NCI-H82 treated with DMSO at 0.1 percent for 48 hours (cell line): ENCODE data around the gene NIPBL.
"Not testable (repeated sequence)": the region's sequence is repeated elsewhere in the genome, so short reads cannot be mapped to it uniquely, and the experiment has no call there.

Experiments used
- DNase-seq: peaks from one replicate; lab custom pipeline; 2025; ENCODE audit not compliant: unreplicated experiment; lab: John Stamatoyannopoulos, UW

The NIPBL gene

DNA sequence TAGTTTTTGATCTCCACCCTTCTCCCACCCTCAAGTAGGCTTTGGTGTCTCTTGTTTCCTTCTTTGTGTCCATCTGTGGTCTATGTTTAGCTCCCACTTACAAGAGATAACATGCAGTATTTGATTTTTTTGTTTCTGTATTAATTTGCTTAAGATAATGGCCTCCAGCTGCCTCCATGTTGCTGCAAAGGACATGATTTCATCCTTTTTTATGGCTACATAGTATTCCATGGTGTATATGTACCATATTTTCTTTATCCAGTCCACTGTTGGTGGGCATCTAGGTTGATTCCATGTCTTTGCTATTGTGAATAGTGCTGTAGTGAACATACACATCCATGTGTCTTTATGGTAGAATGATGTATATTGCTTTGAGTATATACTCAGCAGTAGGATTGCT is 24.5 kb downstream of the NIPBL start:
- not testable (repeated sequence) for DNase-seq

DNA sequence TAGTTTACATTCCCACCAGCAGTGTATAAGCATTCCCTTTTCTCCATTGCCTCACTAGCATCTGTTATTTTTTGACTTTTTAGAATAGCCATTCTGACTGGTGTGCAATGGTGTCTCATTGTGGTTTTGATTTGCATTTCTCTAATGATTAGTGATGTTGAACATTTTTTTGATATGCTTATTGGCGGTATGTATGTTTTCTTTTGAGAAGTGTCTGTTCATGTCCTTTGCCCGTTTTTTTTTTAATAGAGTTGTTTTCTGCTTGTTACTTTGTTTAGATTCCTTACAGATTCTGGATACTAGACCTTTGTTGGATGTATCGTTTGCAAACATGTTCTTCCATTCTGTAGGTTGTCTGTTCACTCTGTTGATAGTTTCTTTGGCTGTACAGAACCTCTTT is 25.3 kb downstream of the NIPBL start:
- no peak for DNase-seq

DNA sequence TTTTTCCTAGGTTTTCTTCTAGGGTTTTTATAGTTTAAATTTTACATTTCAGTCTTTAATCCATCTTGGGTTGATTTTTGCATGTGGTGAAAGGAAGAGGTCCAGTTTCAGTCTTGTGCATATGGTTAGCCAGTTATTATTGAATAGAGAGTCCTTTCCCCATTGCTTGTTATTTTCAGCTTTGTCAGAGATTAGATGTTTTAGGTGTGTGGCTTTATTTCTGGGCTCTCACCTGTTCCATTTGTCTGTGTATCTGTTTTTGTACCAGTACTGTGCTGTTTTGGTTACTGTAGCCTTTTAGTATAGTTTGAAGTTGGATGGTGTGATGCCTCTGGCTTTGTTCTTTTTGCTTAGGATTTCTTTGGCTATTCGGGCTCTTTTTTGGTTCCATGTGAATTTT is 25.8 kb downstream of the NIPBL start:
- DNase-seq: no peak

DNA sequence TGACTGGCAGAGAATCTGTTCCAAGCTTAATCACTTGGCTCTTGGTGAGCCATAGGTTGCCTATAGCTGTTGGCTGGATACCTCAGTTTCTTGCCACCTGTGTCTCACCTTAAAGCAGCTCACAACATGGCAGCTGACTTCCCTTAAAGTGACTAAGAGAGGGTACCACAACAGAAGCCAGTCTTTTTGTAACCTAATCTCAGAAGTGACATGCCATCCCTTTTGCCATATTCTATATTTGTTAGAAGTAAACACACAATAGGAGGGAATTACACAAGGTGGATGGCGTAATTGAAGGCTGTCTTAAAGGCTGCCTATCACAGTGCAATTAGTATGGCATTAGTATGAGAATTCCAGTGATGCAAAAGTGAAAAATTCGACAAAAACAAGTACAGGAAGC is 28.1 kb downstream of the NIPBL start:
- no peak for DNase-seq

DNA sequence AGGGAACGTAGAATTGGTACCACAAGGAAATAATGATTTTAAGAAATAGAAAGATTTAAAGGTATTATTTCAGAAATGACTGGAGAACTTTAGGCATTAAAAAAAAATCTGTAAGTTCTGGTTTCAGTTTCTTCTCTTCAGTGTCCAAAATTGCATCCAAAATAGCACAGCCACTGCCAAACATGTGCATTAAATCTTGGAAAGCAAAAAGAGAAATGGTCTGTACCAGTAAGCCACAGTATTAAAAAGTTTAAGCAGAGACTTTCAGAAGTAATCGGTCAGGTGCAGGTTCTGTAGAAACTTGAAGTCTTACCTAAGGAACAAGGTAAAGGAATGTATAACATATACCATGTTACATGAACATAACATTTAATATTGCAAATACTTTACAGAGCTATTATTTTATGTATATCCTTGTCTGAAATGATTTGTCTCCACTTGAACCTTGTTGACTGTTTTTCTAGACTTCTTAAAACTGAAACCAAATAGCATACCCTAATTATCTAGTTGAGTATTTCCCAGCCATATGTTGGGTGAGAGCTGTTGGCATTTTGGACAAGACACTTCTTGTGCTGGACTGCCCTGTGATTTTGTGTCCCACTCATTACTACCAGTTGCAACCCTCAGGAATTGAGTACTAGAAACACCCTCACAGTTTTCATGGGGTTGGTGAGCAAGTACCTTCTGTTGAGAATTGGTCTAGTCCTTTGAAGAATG is 32.1 kb downstream of the NIPBL start:
- no peak for DNase-seq

DNA sequence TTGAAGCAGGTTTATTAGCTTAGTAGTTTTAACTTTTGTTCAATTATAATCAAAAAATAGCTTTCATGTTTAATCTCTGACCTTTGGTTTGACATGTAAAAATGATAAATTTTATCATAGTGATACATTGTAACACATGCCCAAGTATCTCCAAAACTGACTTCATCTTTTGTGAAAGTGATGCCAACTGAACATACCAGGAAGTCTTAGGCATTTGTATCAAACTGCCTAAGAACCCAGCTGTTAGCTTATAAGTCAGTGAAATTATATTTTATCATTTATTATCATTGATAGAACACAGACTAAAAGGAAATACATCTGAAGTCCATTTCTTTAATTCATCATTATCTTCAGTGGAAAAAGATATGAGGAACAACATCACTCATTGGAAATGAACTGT is 39.1 kb downstream of the NIPBL start:
- DNase-seq: no peak

DNA sequence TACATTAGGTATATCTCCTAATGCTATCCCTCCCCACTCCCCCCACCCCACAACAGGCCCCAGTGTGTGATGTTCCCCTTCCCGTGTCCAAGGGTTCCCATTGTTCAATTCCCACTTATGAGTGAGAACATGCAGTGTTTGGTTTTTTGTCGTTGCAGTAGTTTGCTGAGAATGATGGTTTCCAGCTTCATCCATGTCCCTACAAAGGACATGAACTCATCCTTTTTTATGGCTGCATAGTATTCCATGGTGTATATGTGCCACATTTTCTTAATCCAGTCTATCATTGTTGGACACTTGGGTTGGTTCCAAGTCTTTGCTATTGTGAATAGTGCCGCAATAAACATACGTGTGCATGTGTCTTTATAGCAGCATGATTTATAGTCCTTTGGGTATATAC is 40.0 kb downstream of the NIPBL start:
- not testable (repeated sequence) for DNase-seq

DNA sequence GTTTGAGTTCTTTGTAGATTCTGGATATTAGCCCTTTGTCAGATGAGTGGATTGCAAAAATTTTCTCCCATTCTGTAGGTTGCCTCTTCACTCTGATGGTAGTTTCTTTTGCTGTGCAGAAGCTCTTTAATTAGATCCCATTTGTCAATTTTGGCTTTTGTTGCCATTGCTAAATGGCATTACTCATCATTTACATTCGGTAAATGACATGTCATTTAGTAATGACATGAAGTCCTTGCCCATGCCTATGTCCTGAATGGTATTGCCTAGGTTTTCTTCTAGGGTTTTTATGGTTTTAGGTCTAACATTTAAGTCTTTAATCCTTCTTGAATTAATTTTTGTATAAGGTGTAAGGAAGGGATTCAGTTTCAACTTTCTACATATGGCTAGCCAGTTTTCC is 40.8 kb downstream of the NIPBL start:
- not testable (repeated sequence) for DNase-seq

DNA sequence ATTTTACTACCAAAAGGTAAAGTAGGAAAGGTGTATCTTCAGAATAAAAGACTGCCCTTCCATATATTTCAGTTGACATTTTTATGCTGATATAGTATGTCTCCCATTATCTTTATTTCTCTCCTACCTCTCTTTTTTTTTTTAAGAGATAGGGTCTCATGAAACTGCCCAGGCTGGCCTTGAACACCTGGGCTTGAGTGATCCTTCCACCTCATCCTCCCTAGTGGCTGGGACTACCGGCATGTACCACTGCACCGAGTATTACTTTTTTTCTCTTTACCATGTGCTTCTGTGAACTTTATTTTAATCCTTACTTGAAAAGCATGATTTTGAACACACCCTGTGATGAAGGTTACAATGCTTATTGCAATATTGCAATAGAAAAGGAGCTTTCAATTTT is 42.7 kb downstream of the NIPBL start:
- no peak for DNase-seq

DNA sequence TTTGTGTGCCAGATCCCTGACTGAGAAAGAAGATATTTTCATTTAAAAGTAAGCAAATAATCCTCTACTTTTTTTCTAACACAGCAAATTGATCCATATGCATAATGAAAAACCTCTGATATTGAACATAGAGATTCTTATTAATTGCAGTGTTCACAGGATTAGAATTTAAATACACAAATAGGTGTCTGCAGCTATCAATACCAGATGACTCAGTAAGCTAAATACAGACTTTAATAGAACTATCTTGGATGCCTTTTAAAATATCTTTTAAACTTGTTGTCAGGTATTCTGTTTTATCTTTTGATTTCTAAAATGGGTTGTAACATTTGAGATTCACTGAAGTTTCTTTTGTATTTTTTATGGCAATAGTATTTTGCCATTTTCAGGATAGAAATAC is 43.1 kb downstream of the NIPBL start:
- DNase-seq: no peak

DNA sequence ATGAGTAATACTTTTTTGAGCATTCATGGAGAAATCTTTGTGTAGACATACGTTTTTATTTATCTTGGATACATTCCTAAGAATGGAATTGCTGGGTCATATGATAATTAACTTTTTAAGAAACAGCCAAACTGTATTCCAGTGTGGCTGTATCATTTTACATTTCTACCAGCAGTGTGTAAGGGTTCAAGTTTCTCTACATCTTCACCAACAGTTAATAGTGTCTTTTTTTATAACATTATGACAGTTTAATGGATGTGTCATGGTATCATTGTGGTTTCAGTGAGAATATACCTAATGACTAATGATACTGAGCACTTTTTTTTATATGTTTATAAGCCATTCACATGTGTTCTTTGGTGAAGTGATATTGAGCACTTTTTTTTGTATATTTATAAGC is 52.4 kb downstream of the NIPBL start:
- no peak for DNase-seq

DNA sequence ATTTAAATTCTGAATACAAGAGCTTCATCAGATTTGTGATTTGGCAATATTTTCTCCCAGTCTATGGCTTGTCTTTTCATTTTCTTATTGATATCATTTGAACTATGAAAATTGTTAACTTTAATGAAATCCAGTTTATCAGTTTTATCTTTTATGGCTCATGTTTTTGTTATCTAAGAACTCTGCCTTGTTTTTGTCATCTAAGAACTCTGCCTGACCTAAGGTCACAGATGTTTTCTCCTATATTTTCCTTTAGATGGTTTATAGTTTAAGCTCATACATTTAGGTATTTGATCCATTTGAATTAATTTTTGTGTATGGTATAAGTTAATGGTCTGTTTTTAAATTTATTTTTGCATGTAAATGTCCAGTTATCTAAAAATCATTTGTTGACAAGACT is 52.9 kb downstream of the NIPBL start:
- DNase-seq: no peak

DNA sequence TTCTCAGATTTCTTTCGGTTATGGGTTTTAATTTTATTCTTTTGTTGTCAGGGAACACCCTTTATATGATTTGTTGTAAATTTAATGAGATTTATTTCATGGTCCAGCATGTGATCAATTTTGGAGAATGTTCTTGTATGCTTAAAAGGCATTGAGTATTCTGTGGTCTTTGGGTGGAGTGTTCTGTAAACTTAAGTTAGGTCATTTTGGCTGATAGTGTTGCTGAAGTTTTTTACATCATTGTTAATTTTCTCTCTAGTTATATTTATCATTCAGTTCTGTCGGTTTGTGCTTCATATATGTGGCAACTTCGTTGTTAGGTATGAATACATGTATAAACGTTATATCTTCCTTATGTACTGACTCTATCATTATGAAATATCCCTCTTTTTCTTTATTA is 55.5 kb downstream of the NIPBL start:
- DNase-seq: no peak

DNA sequence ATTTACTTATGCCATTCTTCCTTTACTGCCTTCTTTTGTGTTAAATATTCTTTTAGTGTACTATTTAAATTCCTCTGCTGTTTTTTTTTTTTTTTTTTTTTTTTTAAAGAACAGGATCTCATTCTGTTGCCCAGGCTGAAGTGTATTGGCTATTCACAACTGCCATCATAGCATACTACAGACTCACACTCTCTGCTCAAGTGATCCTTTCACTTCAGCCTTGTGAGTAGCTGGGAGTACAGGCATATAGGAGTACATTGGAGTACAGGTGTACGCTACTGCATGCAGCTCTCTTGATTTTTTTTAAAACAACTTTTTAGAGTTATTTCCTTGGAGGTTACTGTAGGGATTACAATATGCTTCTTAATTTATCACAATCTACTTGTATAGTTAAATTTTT is 56.1 kb downstream of the NIPBL start:
- no peak for DNase-seq

DNA sequence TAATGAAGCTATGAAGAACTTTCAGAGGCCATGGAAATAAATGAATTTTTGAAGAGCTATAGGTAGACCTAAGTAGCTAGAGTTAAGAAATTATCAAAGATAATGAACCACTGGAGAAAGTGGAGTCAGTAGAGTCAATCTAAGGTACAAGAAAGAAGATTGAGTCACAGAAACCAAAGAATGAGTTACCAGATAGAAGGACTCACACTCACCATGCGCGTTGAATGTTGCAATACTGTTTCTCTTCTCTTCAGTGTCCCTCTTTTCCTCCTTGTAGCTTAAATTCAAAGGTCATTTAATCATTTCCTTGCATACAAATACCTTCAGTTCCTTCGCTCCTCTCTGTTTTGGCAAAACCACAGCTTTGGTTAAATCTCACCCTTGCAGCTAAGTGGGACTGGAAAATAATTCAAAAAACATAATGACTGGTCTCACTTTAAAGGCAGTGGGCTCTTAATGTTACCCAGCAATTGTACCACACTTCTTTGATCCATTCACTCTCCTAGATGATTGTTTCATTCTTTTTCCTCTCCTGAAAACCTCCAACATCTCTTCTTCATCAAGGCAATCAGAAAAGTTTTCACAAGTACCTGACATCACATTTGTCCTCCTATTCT is 58.3 kb downstream of the NIPBL start:
- no peak for DNase-seq

DNA sequence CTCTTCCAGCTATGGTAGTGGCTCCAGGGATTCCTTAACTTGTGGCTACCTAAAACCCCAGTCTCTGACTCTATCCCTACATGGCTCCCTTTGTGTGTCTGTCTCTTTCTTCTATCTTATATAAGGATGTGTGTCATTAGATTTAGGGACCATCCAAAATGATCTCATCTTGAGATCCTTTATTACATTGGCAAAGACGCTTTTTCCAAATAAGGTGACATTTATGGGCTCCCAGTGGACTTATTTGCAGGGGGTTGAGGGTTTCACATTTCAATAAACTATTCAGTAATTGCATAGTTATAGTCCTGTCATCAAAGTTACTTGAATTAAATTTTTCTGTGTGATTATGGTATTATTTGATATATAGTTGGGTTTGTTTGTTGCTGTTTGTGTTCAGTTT is 59.2 kb downstream of the NIPBL start:
- no peak for DNase-seq

DNA sequence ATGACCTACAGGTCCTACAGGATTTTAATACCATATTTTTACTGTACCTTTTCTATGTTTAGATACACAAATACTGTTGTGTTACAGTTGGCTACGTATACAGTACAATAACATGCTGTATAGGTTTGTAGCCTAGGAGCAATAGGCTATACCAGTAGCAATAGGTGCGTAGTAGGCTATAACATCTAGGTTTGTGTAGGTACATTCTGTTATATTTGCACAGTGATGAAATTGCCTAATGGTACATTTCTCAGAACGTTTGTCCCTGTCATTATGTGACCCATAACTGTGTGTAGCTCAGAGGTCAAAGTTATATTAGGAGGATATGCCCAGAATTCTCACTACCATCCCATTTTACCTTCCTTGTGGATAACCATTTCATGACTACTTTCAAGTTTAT is 59.7 kb downstream of the NIPBL start:
- no peak for DNase-seq

DNA sequence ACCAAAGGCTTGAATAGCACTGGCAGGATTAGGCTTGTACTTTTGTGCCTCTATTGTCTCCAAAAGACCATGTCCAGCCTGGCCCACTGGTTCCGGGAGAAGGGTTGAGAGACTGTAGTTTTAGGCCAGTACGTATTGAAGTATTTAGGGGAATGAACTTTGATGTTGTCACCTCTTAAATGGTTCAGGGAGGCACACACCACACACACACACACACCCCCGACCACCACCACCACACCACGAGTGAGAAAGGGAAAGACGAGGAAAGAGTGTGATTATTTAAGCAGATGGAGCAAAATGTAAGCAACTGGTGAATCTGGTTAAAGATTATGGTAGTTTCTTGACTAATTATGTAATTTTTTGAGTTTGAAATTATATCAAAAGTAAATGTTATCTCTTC is 61.6 kb downstream of the NIPBL start:
- DNase-seq: no peak

DNA sequence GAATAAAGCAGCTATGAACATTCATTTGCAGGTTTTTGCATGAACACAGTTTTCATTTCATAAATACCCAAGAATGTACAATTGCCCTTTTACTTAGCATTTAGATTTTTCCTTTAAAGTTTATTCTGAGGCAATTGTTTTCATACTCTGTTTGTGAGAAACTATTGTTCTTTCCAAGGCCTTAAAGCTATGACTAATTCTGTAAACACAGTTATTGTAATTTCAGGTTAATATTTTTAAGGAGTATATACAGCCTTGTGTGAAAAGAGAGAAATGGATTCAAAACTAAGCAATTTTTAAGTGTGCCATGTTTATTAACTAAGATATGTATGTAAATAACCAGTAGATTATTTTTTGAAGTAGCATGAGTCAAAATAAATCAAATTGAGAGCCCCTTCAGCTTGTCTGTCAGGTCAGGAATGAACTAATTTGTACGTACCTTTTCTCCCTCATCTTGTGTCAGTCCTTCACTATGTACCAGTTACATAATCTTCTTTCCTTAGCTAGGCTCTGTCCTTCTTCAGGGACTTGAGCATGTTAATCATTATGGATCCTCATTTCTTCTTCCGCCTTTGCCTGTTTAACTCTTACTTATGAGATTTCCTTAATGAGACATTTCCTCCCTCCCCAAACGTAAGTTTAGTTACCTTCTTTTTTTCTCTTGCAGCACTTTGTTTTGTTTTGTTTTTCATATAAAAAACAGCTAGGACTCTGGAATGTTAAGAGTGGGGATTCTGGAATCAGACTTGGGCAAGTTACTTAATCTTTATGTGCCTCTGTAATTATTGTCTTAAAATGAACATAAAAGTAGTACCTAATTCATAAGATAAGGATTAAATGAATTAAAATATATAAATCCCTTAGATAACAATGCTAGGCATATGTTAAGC is 63.6 kb downstream of the NIPBL start:
- peak; percentile 13 for DNase-seq

DNA sequence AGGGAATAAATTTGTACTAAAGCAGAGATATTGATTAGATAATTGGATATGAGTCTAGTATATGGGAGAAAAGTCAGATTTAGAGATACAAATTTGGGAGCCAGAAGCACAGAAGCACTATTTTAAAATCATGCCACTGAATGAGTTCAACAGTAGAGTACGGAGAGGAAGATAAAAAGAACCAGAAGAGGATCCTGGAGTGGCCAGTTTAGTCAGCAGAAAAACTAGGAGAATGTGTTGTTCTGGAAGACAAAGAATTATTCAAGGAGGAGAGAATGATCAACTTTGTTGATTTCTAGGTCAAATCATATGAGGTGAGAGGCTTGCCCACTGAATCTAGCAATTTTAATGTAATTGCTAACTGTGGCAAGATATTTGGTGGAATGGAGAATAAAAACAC is 67.0 kb downstream of the NIPBL start:
- no peak for DNase-seq

DNA sequence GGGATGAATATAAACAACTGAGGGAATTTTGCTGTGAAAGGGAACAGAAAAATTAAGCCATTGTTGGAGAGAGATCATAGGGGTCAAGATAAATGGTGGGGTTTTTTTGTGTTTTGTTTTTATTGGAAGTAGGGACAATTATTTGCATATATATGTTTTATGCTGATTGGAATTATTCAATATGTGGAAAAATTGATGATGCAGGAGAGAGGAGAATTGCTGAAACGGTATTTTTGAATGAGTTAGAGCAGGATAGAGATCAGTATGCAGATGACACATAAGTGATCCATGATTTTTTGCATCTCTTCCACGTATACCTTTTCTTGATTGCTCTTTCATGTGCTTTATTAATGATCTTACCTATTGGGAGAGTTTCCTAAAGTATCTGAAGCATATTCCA is 67.5 kb downstream of the NIPBL start:
- DNase-seq: no peak

DNA sequence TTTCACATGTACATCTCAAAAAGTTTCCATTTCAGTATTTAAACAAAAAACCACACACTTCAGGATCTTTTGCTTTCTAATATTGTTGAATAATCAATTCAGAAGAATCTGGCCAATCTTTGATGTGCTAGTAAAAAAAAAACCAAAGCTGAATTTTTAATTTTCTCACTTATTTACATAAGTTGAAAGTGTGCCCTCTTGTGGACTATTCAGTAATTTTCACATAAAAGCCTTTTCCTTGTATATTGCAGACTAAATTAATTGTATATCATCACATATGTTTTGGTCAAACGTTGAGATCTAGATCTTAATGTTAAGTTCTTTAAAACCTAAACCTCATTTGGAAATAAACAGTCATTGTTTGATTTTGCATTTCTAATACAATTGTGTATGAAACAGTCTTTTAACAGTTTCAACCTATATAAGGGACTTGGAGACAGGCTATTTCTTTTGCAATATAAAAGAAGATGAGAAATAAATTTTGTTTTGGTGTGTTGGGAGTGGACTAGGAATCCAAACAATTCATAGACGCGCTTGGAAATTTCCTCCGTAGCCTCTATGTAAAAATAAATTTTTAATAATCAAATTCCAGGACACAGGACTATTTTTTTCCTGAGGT is 68.1 kb downstream of the NIPBL start:
- no peak for DNase-seq
